A549 (cell line): Measurements from ENCODE around the gene APBB2. TPM values are rescaled to one million over a fixed set of nuclear protein-coding genes. Genes with fewer than 3 reads are reported as not detected.

Source experiments
- ATAC-seq, 2 experiments: fragments of 200-7000 bp in 1 of 2; fragments of >200 bp in 1 of 2; cut with Nextera tagmentation in 1 of 2; cut with Tn5 transposase in 1 of 2; 3 replicates each; pipeline versions ENCODE4 v1.8.0 to v1.9.1; 2018 to 2020; ENCODE audit warnings: mild to moderate bottlenecking in 1 of 2, moderate library complexity in 1 of 2
- CTCF ChIA-PET: fragments of 300-600 bp; sonication (Branson Sonifier 250); formaldehyde crosslinking; extraction: SDS; loops from one replicate; lab custom pipeline; 2021; ENCODE audit warnings: antibody characterized with exemption, inconsistent platforms; lab: Yijun Ruan, JAX
- POLR2A ChIA-PET: fragments of 350-600 bp; formaldehyde crosslinking; extraction: SDS; loops from one replicate; lab custom pipeline; 2021; ENCODE audit warnings: antibody characterized with exemption, inconsistent platforms; lab: Yijun Ruan, JAX
- DNase-seq, 2 experiments: peaks; one replicate each; pipeline versions ENCODE4 v3.0.0 to v3.0.0-alpha.2; 2011 to 2016; ENCODE audit warnings: low read depth in 1 of 2, low spot score in 1 of 2
- FAIRE-seq: peaks from 2 replicates; lab custom pipeline; 2011; peaks lifted over from hg19 to GRCh38; lab: Jason Lieb, UNC
- H3K27ac ChIP-seq, 2 experiments: fragments of >200 bp; sonication (Bioruptor Twin); formaldehyde crosslinking; 3 replicates each; pipeline ENCODE4 v1.5.1; 2016 to 2017
- H3K4me1 ChIP-seq: fragments of >200 bp; sonication (Bioruptor Twin); formaldehyde crosslinking; 3 replicates; pipeline ENCODE4 v1.6.1; 2016
- H3K4me2 ChIP-seq: fragments of >200 bp; sonication (Bioruptor Twin); formaldehyde crosslinking; 3 replicates; pipeline ENCODE4 v1.6.1; 2016
- H3K4me3 ChIP-seq: fragments of >200 bp; sonication (Bioruptor Twin); formaldehyde crosslinking; 3 replicates; pipeline ENCODE4 v1.5.1; 2016
- H3K9me3 ChIP-seq: fragments of >200 bp; sonication (Bioruptor Twin); formaldehyde crosslinking; 3 replicates; pipeline ENCODE4 v1.6.1; 2016
- BHLHE40 ChIP-seq: IDR thresholded peaks from 2 replicates; pipeline ENCODE4 v1.6.1; 2012; ENCODE audit warnings: low read depth, low read length, inconsistent platforms
- CHD2 ChIP-seq: fragments of 150-350 bp; IDR thresholded peaks from 2 replicates; pipeline ENCODE4 v1.6.1; 2014; ENCODE audit warnings: low read length; ENCODE audit not compliant: partially characterized antibody
- E2F6 ChIP-seq: IDR thresholded peaks from 2 replicates; pipeline ENCODE4 v1.6.1; 2012; ENCODE audit warnings: low read depth, borderline replicate concordance
- EHMT2 ChIP-seq: fragments of 200-600 bp; sonication (generic); IDR thresholded peaks from 2 replicates; pipeline ENCODE4 v1.6.1; 2016; ENCODE audit warnings: antibody characterized with exemption, low read depth, mild to moderate bottlenecking, moderate library complexity
- FOSL2 ChIP-seq, 2 experiments: fragments of 450-650 bp in 1 of 2; fragments of >200 bp in 1 of 2; sonication (Bioruptor Twin) in 1 of 2; formaldehyde crosslinking; IDR thresholded peaks; 2 replicates each; pipeline versions ENCODE4 v1.5.0 to v1.6.1; 2016 to 2020; ENCODE audit warnings: mild to moderate bottlenecking in 1 of 2, moderate library complexity in 1 of 2
- GATA3 ChIP-seq: IDR thresholded peaks from 2 replicates; pipeline ENCODE4 v1.6.1; 2012; ENCODE audit warnings: borderline replicate concordance
- HDAC2 ChIP-seq: fragments of 200-600 bp; sonication (generic); IDR thresholded peaks from 2 replicates; pipeline ENCODE4 v1.6.1; 2016
- HOXA7 ChIP-seq: fragments of 250-450 bp; sonication (Bioruptor Pico); IDR thresholded peaks from 2 replicates; pipeline ENCODE4 v1.5.0; 2020; ENCODE audit warnings: mild to moderate bottlenecking, moderate library complexity
- JUN ChIP-seq, 2 experiments: fragments of >200 bp; sonication (Bioruptor Twin); formaldehyde crosslinking; IDR thresholded peaks; 2 replicates in 1 of 2; 3 replicates in 1 of 2; pipeline ENCODE4 v1.6.1; 2016 to 2017
- MAZ ChIP-seq: fragments of 150-350 bp; IDR thresholded peaks from 2 replicates; pipeline ENCODE4 v1.6.1; 2014; ENCODE audit warnings: antibody characterized with exemption, low read depth, low read length, borderline replicate concordance
- PBX3 ChIP-seq: IDR thresholded peaks from 2 replicates; pipeline ENCODE4 v1.6.1; 2012
- POLR2A ChIP-seq: IDR thresholded peaks from 2 replicates; pipeline ENCODE4 v1.6.1; 2012; ENCODE audit warnings: mild to moderate bottlenecking, low read length
- POLR2AphosphoS2 ChIP-seq: conservative IDR thresholded peaks from 2 replicates; pipeline ENCODE4 v1.6.1; 2012; ENCODE audit warnings: low read length, improper control_type of control experiment, inconsistent platforms
- RAD21 ChIP-seq, 2 experiments: fragments of >200 bp in 1 of 2; sonication (Bioruptor Twin) in 1 of 2; formaldehyde crosslinking in 1 of 2; IDR thresholded peaks in 1 of 2; conservative IDR thresholded peaks in 1 of 2; 2 replicates in 1 of 2; 3 replicates in 1 of 2; pipeline ENCODE4 v1.6.1; 2012 to 2018; ENCODE audit warnings: inconsistent platforms in 1 of 2
- RARB ChIP-seq: fragments of 250-450 bp; sonication (Bioruptor Pico); IDR thresholded peaks from 2 replicates; pipeline ENCODE4 v1.8.0; 2021; ENCODE audit warnings: mild to moderate bottlenecking, moderate library complexity
- RFX5 ChIP-seq: fragments of 450-650 bp; IDR thresholded peaks from 2 replicates; pipeline ENCODE4 v1.7.1; 2014; ENCODE audit warnings: antibody characterized with exemption, mild to moderate bottlenecking, moderate library complexity
- RNF2 ChIP-seq: fragments of 200-600 bp; sonication (generic); IDR thresholded peaks from 2 replicates; pipeline ENCODE4 v1.6.1; 2016; ENCODE audit warnings: low read depth, mild to moderate bottlenecking, antibody characterized with exemption, moderate library complexity, borderline replicate concordance
- SMC3 ChIP-seq: fragments of >200 bp; sonication (Bioruptor Twin); formaldehyde crosslinking; IDR thresholded peaks from 3 replicates; pipeline ENCODE4 v1.6.1; 2018; ENCODE audit warnings: inconsistent platforms
- TFCP2L1 ChIP-seq: fragments of 250-450 bp; sonication (Bioruptor Pico); IDR thresholded peaks from 2 replicates; pipeline ENCODE4 v1.5.0; 2021; ENCODE audit warnings: mild to moderate bottlenecking
- TP53 ChIP-seq: fragments of 250-450 bp; sonication (Bioruptor Pico); IDR thresholded peaks from 2 replicates; pipeline ENCODE4 v1.5.0; 2021; ENCODE audit warnings: mild to moderate bottlenecking, moderate library complexity
- ZSCAN20 ChIP-seq: fragments of 250-450 bp; sonication (Bioruptor Pico); IDR thresholded peaks from 2 replicates; pipeline ENCODE4 v1.8.0; 2022; ENCODE audit warnings: mild to moderate bottlenecking, moderate library complexity
- WGBS: methylation state at CpG from one replicate; pipeline ENCODE4 v1.1.6; 2017; ENCODE audit errors: missing lambda C conversion rate; 5-methylcytosine and 5-hydroxymethylcytosine counted together
- polyA minus RNA-seq: library from RNA; depleted of rRNA, polyadenylated mRNA; stranded (reverse); fragments of >200 nt; gene quantifications from 2 replicates; pipeline ENCODE4 v1.2.3, GENCODE V29; 2011; rRNA and poly(A)+ RNA removed
- polyA plus RNA-seq, 4 experiments: library from polyadenylated mRNA; depleted of rRNA in 3 of 4; stranded (reverse); fragments of >200 nt; fragmentation: RNase III in 1 of 4; extraction: RNeasy Plus Mini Kit Qiagen cat#74134 plus additional on column Dnase treatment in 1 of 4; gene quantifications; 2 replicates in 3 of 4; 3 replicates in 1 of 4; pipeline ENCODE4 v1.2.3, GENCODE V29; 2011 to 2017
- TF ChIP-seq, protein P1 (sequence below): fragments of >200 bp; sonication (Bioruptor Twin); formaldehyde crosslinking; IDR thresholded peaks from 3 replicates; pipeline ENCODE4 v1.5.1; 2016

The APBB2 gene
- polyA plus RNA-seq (2011; rRNA removed) (31.3 and 31.9 TPM in 2 replicates), polyA plus RNA-seq (2017; fragmentation: RNase III; extraction: RNeasy Plus Mini Kit Qiagen cat#74134 plus additional on column Dnase treatment) (8.3 to 9.9 TPM (median 9.6 TPM) in 3 replicates), polyA minus RNA-seq (54.3 and 57.4 TPM in 2 replicates)
- polyA plus RNA-seq (2012; cell fraction: cytosol; rRNA removed): 12.3 and 12.9 TPM in 2 replicates
- polyA plus RNA-seq (2012; cell fraction: nucleus; rRNA removed): 12.0 and 15.6 TPM in 2 replicates

GRCh38 chr4:41214136-41214824 lies at the start of gene APBB2:
TSS of gene APBB2 (minus strand) at chr4:41214542. CDS start at chr4:41033254, 181,288 bp downstream.
- H3K4me2 ChIP-seq: peak within 1 kb of the TSS; percentile 90
- TF ChIP-seq, protein P1, sequence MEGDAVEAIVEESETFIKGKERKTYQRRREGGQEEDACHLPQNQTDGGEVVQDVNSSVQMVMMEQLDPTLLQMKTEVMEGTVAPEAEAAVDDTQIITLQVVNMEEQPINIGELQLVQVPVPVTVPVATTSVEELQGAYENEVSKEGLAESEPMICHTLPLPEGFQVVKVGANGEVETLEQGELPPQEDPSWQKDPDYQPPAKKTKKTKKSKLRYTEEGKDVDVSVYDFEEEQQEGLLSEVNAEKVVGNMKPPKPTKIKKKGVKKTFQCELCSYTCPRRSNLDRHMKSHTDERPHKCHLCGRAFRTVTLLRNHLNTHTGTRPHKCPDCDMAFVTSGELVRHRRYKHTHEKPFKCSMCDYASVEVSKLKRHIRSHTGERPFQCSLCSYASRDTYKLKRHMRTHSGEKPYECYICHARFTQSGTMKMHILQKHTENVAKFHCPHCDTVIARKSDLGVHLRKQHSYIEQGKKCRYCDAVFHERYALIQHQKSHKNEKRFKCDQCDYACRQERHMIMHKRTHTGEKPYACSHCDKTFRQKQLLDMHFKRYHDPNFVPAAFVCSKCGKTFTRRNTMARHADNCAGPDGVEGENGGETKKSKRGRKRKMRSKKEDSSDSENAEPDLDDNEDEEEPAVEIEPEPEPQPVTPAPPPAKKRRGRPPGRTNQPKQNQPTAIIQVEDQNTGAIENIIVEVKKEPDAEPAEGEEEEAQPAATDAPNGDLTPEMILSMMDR: peak; percentile 77
- TF ChIP-seq RAD21 (conservative IDR thresholded peaks at IDR 0.05 in 1 of 2, IDR thresholded peaks at IDR 0.05 in 1 of 2) (peak; percentile 57 to 96), HOXA7 (no peak), E2F6 (0 out of 2 replicates have a peak, but pooled peaks have one; percentile 45), TP53 (CRISPR knock-in tag) (no peak), SMC3 (peak; percentile 92), MAZ (peak; percentile 93; the same call in 1 of the 2 replicates), JUN (IDR thresholded peaks at IDR 0.05) (peak; percentile 34 to 48; a peak in 2 of 5 replicates), POLR2A (peak; percentile 76)
- TF ChIP-seq, all 56 proteins: peak for 7
- POLR2A ChIA-PET: interaction anchor here (0.5 to 4.6 kb wide), 10 partner anchors 9 to 306 kb away, joined by 3 to 72 read pairs (median 4); partner anchors contain the start of gene UCHL1
- Histone ChIP-seq H3K27ac (peak within 1 kb of the TSS; percentile 93 to 95), H3K9me3 (no peaks in the 10 kb centered on the region), H3K4me3 (peak within 1 kb of the TSS; percentile 93), H3K4me1 (peaks cover 23% of the 10 kb centered on the region; the same call in 2 of the 3 replicates)
- ATAC-seq (peak; percentile 80 to 90), FAIRE-seq (no peak), DNase-seq (peak; percentile 86 to 95)
- WGBS: 3% methylated on average over 8 of the region's 71 CpGs
- CTCF ChIA-PET: interaction anchor here (0.5 to 9.8 kb wide), 35 partner anchors 9 to 480 kb away, joined by 3 to 135 read pairs (median 4); no protein-coding TSS in a partner anchor

- DNase-seq (no peak), ATAC-seq (no peak), FAIRE-seq (no peak)
- ChIA-PET POLR2A (no interaction called here), CTCF (no interaction called here)
- Histone ChIP-seq H3K4me3 (no peak overlapping the region), H3K27ac (no peak overlapping the region), H3K4me2 (no peak overlapping the region), H3K9me3 (no peaks in the 10 kb centered on the region), H3K4me1 (peaks cover 26% of the 10 kb centered on the region)
- no peak for TF ChIP-seq ZSCAN20 (CRISPR knock-in tag)
- TF ChIP-seq E2F6: no peak
- TF ChIP-seq TFCP2L1: 0 out of 2 replicates have a peak, but pooled peaks have one; percentile 65
- TF ChIP-seq POLR2AphosphoS2: 0 out of 2 replicates have a peak, but pooled peaks have one; percentile 27
- peak; percentile 59; the same call in 1 of the 2 replicates for TF ChIP-seq HOXA7
- 93% methylated on average over 6 of the region's 6 CpGs for WGBS
Observed at GRCh38 chr4:41262198-41262597, 47.9 kb upstream of the APBB2 start.

DNA sequence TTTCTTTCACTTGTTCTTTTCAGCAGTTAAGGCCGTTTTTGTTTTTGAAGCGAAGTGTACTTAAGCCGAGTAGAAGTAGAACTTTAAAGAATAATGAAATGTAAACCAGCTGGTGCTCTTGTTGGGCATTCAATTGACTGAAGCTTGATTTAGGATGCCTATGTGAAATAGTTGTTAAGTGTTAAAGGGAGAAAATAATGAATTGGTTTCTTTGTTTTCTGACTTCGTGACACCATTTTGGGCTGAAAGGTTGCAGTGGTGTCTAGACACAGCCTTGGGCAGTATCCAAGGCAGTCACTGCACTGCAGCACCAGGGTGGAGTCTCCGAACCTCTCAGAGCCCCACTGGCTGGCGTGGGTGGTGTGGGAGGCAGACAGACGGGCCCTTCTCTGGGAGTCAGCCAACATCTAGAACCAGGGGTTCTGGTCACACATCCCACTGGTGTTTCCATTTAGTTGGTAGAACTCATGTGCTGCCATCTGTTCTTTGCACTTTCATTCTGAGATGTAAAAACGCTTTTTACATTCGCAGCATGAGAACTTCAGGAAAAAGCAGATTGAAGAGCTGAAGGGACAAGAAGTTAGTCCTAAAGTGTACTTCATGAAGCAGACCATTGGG lies 45.9 kb upstream of the APBB2 start:
- 0 out of 6 replicates have a peak overlapping the region, but pooled peaks of 1 of the 2 experiments have one; percentile 45 for H3K27ac ChIP-seq
- ChIA-PET CTCF (interaction anchor here (1.2 to 1.5 kb wide), 2 partner anchors 47 to 83 kb away, joined by 3 read pairs; no protein-coding TSS in a partner anchor), POLR2A (interaction anchor here (1.3 to 4.7 kb wide), 2 partner anchors 9 kb away, joined by 4 to 23 read pairs; no protein-coding TSS in a partner anchor)
- FAIRE-seq: no peak
- no peak overlapping the region for H3K4me3 ChIP-seq
- DNase-seq: no peak
- 68% methylated on average over 9 of the region's 9 CpGs for WGBS
- H3K9me3 ChIP-seq: no peaks in the 10 kb centered on the region
- ATAC-seq: no peak
- peaks cover 32% of the 10 kb centered on the region for H3K4me1 ChIP-seq
- peak overlapping the region; percentile 92 for H3K4me2 ChIP-seq
- TF ChIP-seq, protein P1: no peak
- TF ChIP-seq CHD2 (no peak), BHLHE40 (no peak), SMC3 (no peak), GATA3 (no peak), RFX5 (no peak), HDAC2 (no peak), POLR2A (no peak), POLR2AphosphoS2 (no peak; the same call in 1 of the 2 replicates), FOSL2 (IDR thresholded peaks at IDR 0.05) (no peak), FOSL2 (CRISPR knock-in tag; IDR thresholded peaks at IDR 0.05) (no peak), RNF2 (no peak), RARB (CRISPR knock-in tag) (no peak), EHMT2 (no peak), PBX3 (no peak)
